WTC11 (cell line): ENCODE results near the gene ACAD9. TPM values are rescaled to one million over a fixed set of nuclear protein-coding genes. Genes with fewer than 3 reads are reported as not detected.
"Not testable (repeated sequence)": the region's sequence is repeated elsewhere in the genome, so short reads cannot be mapped to it uniquely, and the experiment has no call there.

ENCODE experiments used
- ATAC-seq: fragments of 200-7000 bp; cut with Tn5 transposase; 2 replicates; pipeline ENCODE4 v1.10.0; 2021; ENCODE audit warnings: mild to moderate bottlenecking, moderate library complexity
- CTCF ChIA-PET: fragments of 300-600 bp; sonication (Branson Sonifier 250); formaldehyde crosslinking; loops from one replicate; lab custom pipeline; 2021; ENCODE audit warnings: antibody characterized with exemption; lab: Charles Lee
- POLR2A ChIA-PET: fragments of 350-600 bp; sonication (Branson Sonifier 250); formaldehyde crosslinking; loops from one replicate; lab custom pipeline; 2021; ENCODE audit warnings: antibody characterized with exemption; lab: Charles Lee
- DNase-seq: peaks from one replicate; pipeline ENCODE4 v3.0.0; 2021; ENCODE audit warnings: low spot score
- H3K27ac Mint-ChIP-seq: 2 replicates; pipeline ENCODE4 v1.8.0; 2021; ENCODE audit warnings: mixed read lengths
- H3K27me3 Mint-ChIP-seq: 2 replicates; pipeline ENCODE4 v1.8.0; 2021; ENCODE audit warnings: low read depth, mild to moderate bottlenecking, moderate library complexity, mixed read lengths
- H3K36me3 Mint-ChIP-seq: 2 replicates; pipeline ENCODE4 v1.8.0; 2021; ENCODE audit warnings: mixed read lengths
- H3K4me1 Mint-ChIP-seq: 2 replicates; pipeline ENCODE4 v1.8.0; 2022; ENCODE audit warnings: mixed read lengths
- H3K4me3 Mint-ChIP-seq: 2 replicates; pipeline ENCODE4 v1.8.0; 2021; ENCODE audit warnings: mild to moderate bottlenecking, moderate library complexity, mixed read lengths
- H3K9me3 Mint-ChIP-seq: 2 replicates; pipeline ENCODE4 v1.8.0; 2021; ENCODE audit warnings: mixed read lengths
- ATF2 ChIP-seq: sonication (generic); formaldehyde crosslinking; IDR thresholded peaks from 2 replicates; pipeline ENCODE4 v1.8.1; 2022; ENCODE audit warnings: low read depth, missing genetic modification reagents, borderline replicate concordance
- ATF3 ChIP-seq: sonication (generic); formaldehyde crosslinking; conservative IDR thresholded peaks from 2 replicates; pipeline ENCODE4 v1.8.1; 2022; ENCODE audit warnings: mild to moderate bottlenecking, missing genetic modification reagents
- CREM ChIP-seq: sonication (generic); formaldehyde crosslinking; IDR thresholded peaks from 2 replicates; pipeline ENCODE4 v1.8.1; 2022; ENCODE audit warnings: mild to moderate bottlenecking, missing genetic modification reagents, moderate library complexity
- EMX1 ChIP-seq: fragments of 250-450 bp; sonication (Bioruptor Pico); IDR thresholded peaks from 2 replicates; pipeline ENCODE4 v1.8.0; 2021; ENCODE audit warnings: mild to moderate bottlenecking
- FOXP1 ChIP-seq: sonication (generic); formaldehyde crosslinking; IDR thresholded peaks from 2 replicates; pipeline ENCODE4 v1.8.0; 2022; ENCODE audit warnings: missing genetic modification reagents, mild to moderate bottlenecking, moderate library complexity, borderline replicate concordance
- GABPB1 ChIP-seq: sonication (generic); formaldehyde crosslinking; IDR thresholded peaks from 2 replicates; pipeline ENCODE4 v1.8.1; 2023; ENCODE audit warnings: mild to moderate bottlenecking, missing genetic modification reagents
- JUN ChIP-seq: sonication (generic); formaldehyde crosslinking; IDR thresholded peaks from 2 replicates; pipeline ENCODE4 v1.8.0; 2023; ENCODE audit warnings: mild to moderate bottlenecking, missing genetic modification reagents
- NFYB ChIP-seq: sonication (generic); formaldehyde crosslinking; conservative IDR thresholded peaks from 2 replicates; pipeline ENCODE4 v1.8.0; 2022; ENCODE audit warnings: low read depth, missing genetic modification reagents
- NR3C1 ChIP-seq: sonication (generic); formaldehyde crosslinking; conservative IDR thresholded peaks from 2 replicates; pipeline ENCODE4 v1.8.1; 2023; ENCODE audit warnings: low read depth, mild to moderate bottlenecking, missing genetic modification reagents
- SMAD4 ChIP-seq: sonication (generic); formaldehyde crosslinking; IDR thresholded peaks from 2 replicates; pipeline ENCODE4 v1.8.0; 2022; ENCODE audit warnings: mild to moderate bottlenecking, missing genetic modification reagents
- TEAD1 ChIP-seq: sonication (generic); formaldehyde crosslinking; IDR thresholded peaks from 2 replicates; pipeline ENCODE4 v1.8.0; 2022; ENCODE audit warnings: mild to moderate bottlenecking, missing genetic modification reagents
- TP53 ChIP-seq: sonication (generic); formaldehyde crosslinking; IDR thresholded peaks from 2 replicates; pipeline ENCODE4 v1.8.1; 2023; ENCODE audit warnings: mild to moderate bottlenecking, missing genetic modification reagents
- ZNF121 ChIP-seq: sonication (generic); formaldehyde crosslinking; IDR thresholded peaks from 2 replicates; pipeline ENCODE4 v1.8.0; 2023; ENCODE audit warnings: missing genetic modification reagents
- ZSCAN18 ChIP-seq: fragments of 250-450 bp; sonication (Bioruptor Pico); IDR thresholded peaks from 2 replicates; pipeline ENCODE4 v2.1.2; 2022; ENCODE audit warnings: mild to moderate bottlenecking, moderate library complexity
- total RNA-seq: library from RNA; stranded (reverse); gene quantifications from 3 replicates; pipeline ENCODE4 v1.2.3, GENCODE V29; 2021
- TF ChIP-seq, protein P1 (sequence below): sonication (generic); formaldehyde crosslinking; IDR thresholded peaks from 2 replicates; pipeline ENCODE4 v1.8.1; 2023; ENCODE audit warnings: mild to moderate bottlenecking, missing genetic modification reagents, borderline replicate concordance
- TF ChIP-seq, protein P2 (sequence below): sonication (generic); formaldehyde crosslinking; IDR thresholded peaks from 2 replicates; pipeline ENCODE4 v1.8.1; 2022; ENCODE audit warnings: low read depth, mild to moderate bottlenecking, moderate library complexity, missing genetic modification reagents, borderline replicate concordance
- TF ChIP-seq, protein P3 (sequence below): sonication (generic); formaldehyde crosslinking; IDR thresholded peaks from 2 replicates; pipeline ENCODE4 v1.8.1; 2023; ENCODE audit warnings: mild to moderate bottlenecking, missing genetic modification reagents

The ACAD9 gene
- total RNA-seq, 1 experiment from 2014 or later, result 31.2 TPM

GRCh38 chr3:128879125-128879969, at the start of gene ACAD9 (continued):
- peak; percentile 19; the same call in 1 of the 2 replicates for TF ChIP-seq NFYB (CRISPR knock-in tag)
- no peak for TF ChIP-seq EMX1 (CRISPR knock-in tag)
- TF ChIP-seq, protein P1, sequence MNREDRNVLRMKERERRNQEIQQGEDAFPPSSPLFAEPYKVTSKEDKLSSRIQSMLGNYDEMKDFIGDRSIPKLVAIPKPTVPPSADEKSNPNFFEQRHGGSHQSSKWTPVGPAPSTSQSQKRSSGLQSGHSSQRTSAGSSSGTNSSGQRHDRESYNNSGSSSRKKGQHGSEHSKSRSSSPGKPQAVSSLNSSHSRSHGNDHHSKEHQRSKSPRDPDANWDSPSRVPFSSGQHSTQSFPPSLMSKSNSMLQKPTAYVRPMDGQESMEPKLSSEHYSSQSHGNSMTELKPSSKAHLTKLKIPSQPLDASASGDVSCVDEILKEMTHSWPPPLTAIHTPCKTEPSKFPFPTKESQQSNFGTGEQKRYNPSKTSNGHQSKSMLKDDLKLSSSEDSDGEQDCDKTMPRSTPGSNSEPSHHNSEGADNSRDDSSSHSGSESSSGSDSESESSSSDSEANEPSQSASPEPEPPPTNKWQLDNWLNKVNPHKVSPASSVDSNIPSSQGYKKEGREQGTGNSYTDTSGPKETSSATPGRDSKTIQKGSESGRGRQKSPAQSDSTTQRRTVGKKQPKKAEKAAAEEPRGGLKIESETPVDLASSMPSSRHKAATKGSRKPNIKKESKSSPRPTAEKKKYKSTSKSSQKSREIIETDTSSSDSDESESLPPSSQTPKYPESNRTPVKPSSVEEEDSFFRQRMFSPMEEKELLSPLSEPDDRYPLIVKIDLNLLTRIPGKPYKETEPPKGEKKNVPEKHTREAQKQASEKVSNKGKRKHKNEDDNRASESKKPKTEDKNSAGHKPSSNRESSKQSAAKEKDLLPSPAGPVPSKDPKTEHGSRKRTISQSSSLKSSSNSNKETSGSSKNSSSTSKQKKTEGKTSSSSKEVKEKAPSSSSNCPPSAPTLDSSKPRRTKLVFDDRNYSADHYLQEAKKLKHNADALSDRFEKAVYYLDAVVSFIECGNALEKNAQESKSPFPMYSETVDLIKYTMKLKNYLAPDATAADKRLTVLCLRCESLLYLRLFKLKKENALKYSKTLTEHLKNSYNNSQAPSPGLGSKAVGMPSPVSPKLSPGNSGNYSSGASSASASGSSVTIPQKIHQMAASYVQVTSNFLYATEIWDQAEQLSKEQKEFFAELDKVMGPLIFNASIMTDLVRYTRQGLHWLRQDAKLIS (CRISPR knock-in tag), result 0 out of 2 replicates have a peak, but pooled peaks have one; percentile 35
- TF ChIP-seq ZNF121 (CRISPR knock-in tag), result no peak; the same call in 1 of the 2 replicates
- TF ChIP-seq GABPB1 (CRISPR knock-in tag), result peak; percentile 86
- TF ChIP-seq, protein P2, sequence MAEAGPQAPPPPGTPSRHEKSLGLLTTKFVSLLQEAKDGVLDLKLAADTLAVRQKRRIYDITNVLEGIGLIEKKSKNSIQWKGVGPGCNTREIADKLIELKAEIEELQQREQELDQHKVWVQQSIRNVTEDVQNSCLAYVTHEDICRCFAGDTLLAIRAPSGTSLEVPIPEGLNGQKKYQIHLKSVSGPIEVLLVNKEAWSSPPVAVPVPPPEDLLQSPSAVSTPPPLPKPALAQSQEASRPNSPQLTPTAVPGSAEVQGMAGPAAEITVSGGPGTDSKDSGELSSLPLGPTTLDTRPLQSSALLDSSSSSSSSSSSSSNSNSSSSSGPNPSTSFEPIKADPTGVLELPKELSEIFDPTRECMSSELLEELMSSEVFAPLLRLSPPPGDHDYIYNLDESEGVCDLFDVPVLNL (CRISPR knock-in tag), result peak; percentile 97; the same call in 1 of the 2 replicates
- TF ChIP-seq, protein P3, sequence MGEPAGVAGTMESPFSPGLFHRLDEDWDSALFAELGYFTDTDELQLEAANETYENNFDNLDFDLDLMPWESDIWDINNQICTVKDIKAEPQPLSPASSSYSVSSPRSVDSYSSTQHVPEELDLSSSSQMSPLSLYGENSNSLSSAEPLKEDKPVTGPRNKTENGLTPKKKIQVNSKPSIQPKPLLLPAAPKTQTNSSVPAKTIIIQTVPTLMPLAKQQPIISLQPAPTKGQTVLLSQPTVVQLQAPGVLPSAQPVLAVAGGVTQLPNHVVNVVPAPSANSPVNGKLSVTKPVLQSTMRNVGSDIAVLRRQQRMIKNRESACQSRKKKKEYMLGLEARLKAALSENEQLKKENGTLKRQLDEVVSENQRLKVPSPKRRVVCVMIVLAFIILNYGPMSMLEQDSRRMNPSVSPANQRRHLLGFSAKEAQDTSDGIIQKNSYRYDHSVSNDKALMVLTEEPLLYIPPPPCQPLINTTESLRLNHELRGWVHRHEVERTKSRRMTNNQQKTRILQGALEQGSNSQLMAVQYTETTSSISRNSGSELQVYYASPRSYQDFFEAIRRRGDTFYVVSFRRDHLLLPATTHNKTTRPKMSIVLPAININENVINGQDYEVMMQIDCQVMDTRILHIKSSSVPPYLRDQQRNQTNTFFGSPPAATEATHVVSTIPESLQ (CRISPR knock-in tag), result no peak
- no peak for TF ChIP-seq NR3C1 (CRISPR knock-in tag)
- TF ChIP-seq FOXP1 (CRISPR knock-in tag), result peak; percentile 98
- peak; percentile 73; the same call in 1 of the 2 replicates for TF ChIP-seq JUN (CRISPR knock-in tag)
- peak; percentile 80; the same call in 1 of the 2 replicates for TF ChIP-seq TP53
- TF ChIP-seq ATF3 (CRISPR knock-in tag), result peak; percentile 97
- peak; percentile 86; the same call in 1 of the 2 replicates for TF ChIP-seq ATF2 (CRISPR knock-in tag)
- TF ChIP-seq TEAD1 (CRISPR knock-in tag), result peak; percentile 84
- peak; percentile 100 for TF ChIP-seq CREM (CRISPR knock-in tag)
- no peak for TF ChIP-seq ZSCAN18 (CRISPR knock-in tag)
- TF ChIP-seq SMAD4 (CRISPR knock-in tag), result peak; percentile 53; the same call in 1 of the 2 replicates

DNA sequence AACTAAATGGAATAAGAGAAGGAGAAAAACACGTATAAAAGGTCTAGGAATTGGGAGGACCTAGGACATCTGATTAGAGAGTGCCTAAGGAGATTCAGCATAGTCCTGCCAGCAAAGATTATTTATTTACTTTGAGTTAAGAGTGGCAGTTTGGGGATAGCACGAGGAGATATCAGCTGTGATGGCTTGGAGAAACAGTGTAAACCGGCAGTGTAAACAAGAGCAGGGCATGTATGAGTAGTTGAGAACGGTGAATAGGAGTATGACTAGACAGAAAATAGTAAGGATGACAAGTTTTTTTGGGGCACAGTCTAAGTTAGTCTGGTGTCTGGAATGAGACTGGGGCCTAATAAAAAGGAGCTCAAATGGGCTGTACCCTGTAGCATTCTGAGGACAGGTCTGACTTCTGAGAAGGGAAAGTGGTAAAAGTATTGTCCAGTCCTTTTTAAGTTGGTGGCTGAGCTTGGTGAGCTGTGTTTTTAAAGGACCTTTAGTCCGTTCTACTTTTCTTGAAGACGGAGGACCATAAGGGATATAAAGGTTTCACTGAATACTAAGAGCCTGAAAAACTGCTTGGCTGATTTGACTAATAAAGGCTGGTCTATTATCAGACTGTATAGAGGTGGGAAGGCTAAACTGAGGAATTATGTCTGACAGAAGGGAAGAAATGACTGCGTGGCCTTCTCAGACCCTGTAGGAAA, 49.3 kb upstream of the ACAD9 start:
- H3K36me3 Mint-ChIP-seq, H3K9me3 Mint-ChIP-seq, POLR2A ChIA-PET, CTCF ChIA-PET, H3K4me3 Mint-ChIP-seq, DNase-seq, H3K27me3 Mint-ChIP-seq, H3K4me1 Mint-ChIP-seq, H3K27ac Mint-ChIP-seq, ATAC-seq: not testable (repeated sequence)

DNA sequence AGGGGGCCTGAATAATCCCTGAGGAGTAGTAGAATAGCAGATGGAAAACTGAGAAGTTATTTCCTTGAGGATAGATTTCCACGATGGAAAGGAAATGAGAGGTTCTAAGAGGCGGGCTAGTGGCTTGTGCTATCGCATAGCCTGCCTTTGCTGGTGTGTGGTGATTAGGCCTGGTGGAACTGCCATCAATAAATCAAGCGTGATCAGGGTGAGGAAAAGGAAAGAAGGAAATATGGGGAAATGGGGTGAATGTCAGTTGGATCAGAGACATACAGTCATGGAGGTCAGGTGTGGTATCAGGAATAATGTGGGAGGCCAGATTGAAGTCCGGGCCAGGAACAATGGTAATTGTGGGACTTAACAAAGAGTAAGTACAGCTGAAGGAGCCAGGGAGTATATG, 48.7 kb upstream of the ACAD9 start:
- CTCF ChIA-PET, H3K4me3 Mint-ChIP-seq, POLR2A ChIA-PET: not testable (repeated sequence)

GRCh38 chr3:128832979-128833378, 46.4 kb upstream of the ACAD9 start:
- POLR2A ChIA-PET, result not testable (repeated sequence)

More for the DNA sequence above, 48.7 kb upstream of the ACAD9 start:
- DNase-seq, H3K4me1 Mint-ChIP-seq, H3K36me3 Mint-ChIP-seq, H3K9me3 Mint-ChIP-seq, H3K27ac Mint-ChIP-seq, H3K27me3 Mint-ChIP-seq, ATAC-seq: not testable (repeated sequence)

More at GRCh38 chr3:128832979-128833378, 46.4 kb upstream of the ACAD9 start:
- H3K27ac Mint-ChIP-seq, ATAC-seq, H3K9me3 Mint-ChIP-seq, H3K27me3 Mint-ChIP-seq, DNase-seq, H3K4me1 Mint-ChIP-seq, H3K4me3 Mint-ChIP-seq, H3K36me3 Mint-ChIP-seq: not testable (repeated sequence)
- CTCF ChIA-PET, result interaction anchor here (0.8 kb wide), 1 partner anchor 38 kb away, joined by 3 read pairs; no protein-coding TSS in a partner anchor
